Psoas muscle (tissue), 8 donors: ENCODE results near the gene LHPP. TPM values are rescaled to one million over a fixed set of nuclear protein-coding genes. Genes with fewer than 3 reads are reported as not detected.

Experiments used
- ATAC-seq, 4 donors: fragments of 200-7000 bp; cut with Tn5 transposase; one replicate each; pipeline ENCODE4 v1.9.1; 2020; ENCODE audit warnings: moderate library complexity in 3 of 4, mild to moderate bottlenecking in 2 of 4
- DNase-seq, 2 donors: peaks; one replicate each; pipeline ENCODE4 v3.0.0-alpha.2; 2020
- H3K27ac ChIP-seq: fragments of 200-600 bp; one replicate; pipeline ENCODE4 v1.8.0; 2022
- H3K27me3 ChIP-seq, 3 donors: fragments of 200-600 bp in 1 of 3; one replicate each; pipeline versions ENCODE4 v1.6.1 to v1.8.0; 2013 to 2022; ENCODE audit warnings: low read length in 2 of 3, mild to moderate bottlenecking in 2 of 3, moderate library complexity in 1 of 3; ENCODE audit not compliant: insufficient read depth in 3 of 3
- H3K36me3 ChIP-seq, 2 donors: fragments of 200-600 bp in 1 of 2; one replicate each; pipeline versions ENCODE4 v1.6.1 to v1.8.0; 2013 to 2022; ENCODE audit warnings: low read depth in 1 of 2, mild to moderate bottlenecking in 1 of 2, moderate library complexity in 1 of 2; ENCODE audit not compliant: insufficient read depth in 1 of 2
- H3K4me1 ChIP-seq: fragments of 200-600 bp; one replicate; pipeline ENCODE4 v1.8.0; 2022
- H3K4me3 ChIP-seq: fragments of 200-600 bp; one replicate; pipeline ENCODE4 v1.8.0; 2022; ENCODE audit warnings: mild to moderate bottlenecking
- H3K9me3 ChIP-seq: fragments of 200-600 bp; one replicate; pipeline ENCODE4 v1.8.0; 2022
- WGBS, 3 donors: extraction: QIAGEN DNeasy Blood & Tissue Kit; methylation state at CpG; one replicate each; pipeline versions ENCODE4 v1.1.6 to v1.1.7; 2013; 5-methylcytosine and 5-hydroxymethylcytosine counted together
- intact Hi-C, 2 donors: fragments of 100-400 bp; cut with DNase I; formaldehyde crosslinking; loops; one replicate each; pipeline versions ENCODE4 v1.11.0 to v1.14.2; 2022
- polyA plus RNA-seq, 3 donors: library from polyadenylated mRNA; stranded (reverse); fragments of 200-250 nt; gene quantifications; one replicate each; pipeline ENCODE4 v1.2.3, GENCODE V29; 2013
- total RNA-seq, 4 donors: library from RNA; stranded (reverse); fragmentation: NEBNext Ultra II Directional in 2 of 4; extraction: Animal tissue kit (Norgen Biotek cat#: 25700) in 2 of 4; gene quantifications; one replicate each; pipeline versions ENCODE4 v1.2.1 to v1.2.4, GENCODE V29; 2021 to 2023
- TF ChIP-seq, protein P1 (sequence below): fragments of 200-600 bp; IDR thresholded peaks from one replicate; pipeline ENCODE4 v1.8.0; 2022; ENCODE audit warnings: antibody characterized with exemption
- donor health status: healthy with polysubstance abuse.
- donor health status: DM: no; HTN: no; CAD: no; lungs with moderate emphysema.
- donor health status: Bipolar disorder and iron deficiency.
- donor health status: healthy.
- donor health status: DM: yes; HTN: yes; CAD: no.
- donor health status: DM: no; HTN: no; CAD: no.
- donor health status: DM: no; HTN: no; CAD: no.
- donor health status: DM: yes; HTN: yes; CAD: no.

Gene LHPP
- total and polyA plus RNA-seq, 7 donors, result 4.7 to 12.8 (median 6.1) TPM

GRCh38 chr10:124570646-124571045 is 109.0 kb downstream of the LHPP start:
- H3K27ac ChIP-seq, result no peak overlapping the region
- peaks cover 8% of the 10 kb centered on the region for H3K4me1 ChIP-seq
- no peaks in the 10 kb centered on the region for H3K27me3 ChIP-seq
- no peak overlapping the region for H3K4me3 ChIP-seq
- no peaks in the 10 kb centered on the region for H3K36me3 ChIP-seq
- DNase-seq (no peak), ATAC-seq (no peak)
- no peaks in the 10 kb centered on the region for H3K9me3 ChIP-seq
- TF ChIP-seq, protein P1, sequence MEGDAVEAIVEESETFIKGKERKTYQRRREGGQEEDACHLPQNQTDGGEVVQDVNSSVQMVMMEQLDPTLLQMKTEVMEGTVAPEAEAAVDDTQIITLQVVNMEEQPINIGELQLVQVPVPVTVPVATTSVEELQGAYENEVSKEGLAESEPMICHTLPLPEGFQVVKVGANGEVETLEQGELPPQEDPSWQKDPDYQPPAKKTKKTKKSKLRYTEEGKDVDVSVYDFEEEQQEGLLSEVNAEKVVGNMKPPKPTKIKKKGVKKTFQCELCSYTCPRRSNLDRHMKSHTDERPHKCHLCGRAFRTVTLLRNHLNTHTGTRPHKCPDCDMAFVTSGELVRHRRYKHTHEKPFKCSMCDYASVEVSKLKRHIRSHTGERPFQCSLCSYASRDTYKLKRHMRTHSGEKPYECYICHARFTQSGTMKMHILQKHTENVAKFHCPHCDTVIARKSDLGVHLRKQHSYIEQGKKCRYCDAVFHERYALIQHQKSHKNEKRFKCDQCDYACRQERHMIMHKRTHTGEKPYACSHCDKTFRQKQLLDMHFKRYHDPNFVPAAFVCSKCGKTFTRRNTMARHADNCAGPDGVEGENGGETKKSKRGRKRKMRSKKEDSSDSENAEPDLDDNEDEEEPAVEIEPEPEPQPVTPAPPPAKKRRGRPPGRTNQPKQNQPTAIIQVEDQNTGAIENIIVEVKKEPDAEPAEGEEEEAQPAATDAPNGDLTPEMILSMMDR, result no peak
- intact Hi-C loops, result no loop called here
- WGBS, 3 donors, result 82 to 87% (median 84%) methylated on average over 9 of the region's 9 CpGs

GRCh38 chr10:124572751-124573150 is 111.1 kb downstream of the LHPP start:
- ATAC-seq (no peak), DNase-seq (no peak)
- Histone ChIP-seq H3K9me3 (no peaks in the 10 kb centered on the region), H3K4me3 (no peak overlapping the region), H3K36me3 (no peaks in the 10 kb centered on the region), H3K27me3 (no peaks in the 10 kb centered on the region), H3K27ac (no peak overlapping the region), H3K4me1 (no peaks in the 10 kb centered on the region)
- intact Hi-C loops, result no loop called here
- TF ChIP-seq, protein P1, result no peak
- WGBS, 3 donors, result 83 to 88% (median 85%) methylated on average over 11 of the region's 11 CpGs

DNA sequence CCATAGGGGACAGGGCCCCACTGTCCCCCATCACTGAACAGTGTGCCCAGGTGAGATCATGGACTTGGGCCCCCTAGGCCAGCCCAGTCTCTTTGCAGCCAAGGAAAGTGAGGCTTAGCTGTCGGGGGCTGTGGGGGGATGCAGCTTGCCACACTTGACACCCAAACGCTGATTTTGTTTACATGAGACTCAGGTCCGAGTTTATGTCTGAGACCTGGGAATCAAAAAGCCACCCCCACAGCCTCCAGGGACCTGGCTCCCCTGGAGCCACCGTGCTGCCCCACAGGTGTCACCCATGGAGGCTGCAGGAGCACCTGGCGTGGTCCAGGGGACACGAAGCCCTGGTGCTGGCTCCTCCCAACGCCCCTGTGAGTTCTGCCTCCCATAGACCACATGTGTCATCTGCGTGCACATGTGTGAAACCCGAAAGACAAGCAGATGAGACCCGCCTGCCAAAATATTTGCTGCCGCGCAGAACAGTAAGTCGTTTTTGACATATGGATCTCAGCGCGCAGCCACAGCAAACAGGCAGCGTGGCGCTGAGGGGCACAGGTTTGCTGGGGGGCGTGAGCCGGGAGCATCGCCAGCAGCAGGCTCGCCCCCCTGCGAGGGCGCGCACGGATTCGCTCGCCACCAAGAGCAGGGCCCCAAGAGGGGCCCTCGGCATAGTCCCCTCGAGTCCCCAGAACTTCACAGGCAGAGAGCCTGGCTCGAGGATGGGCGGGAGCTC is 112.3 kb downstream of the LHPP start:
- intact Hi-C loops, result no loop called here
- 85 to 91% (median 87%) methylated on average over 31 of the region's 31 CpGs for WGBS, 3 donors
- DNase-seq (no peak), ATAC-seq (no peak)
- no peaks in the 10 kb centered on the region for H3K36me3 ChIP-seq
- H3K9me3 ChIP-seq, result no peaks in the 10 kb centered on the region
- no peak overlapping the region for H3K27ac ChIP-seq
- no peaks in the 10 kb centered on the region for H3K4me1 ChIP-seq
- H3K27me3 ChIP-seq, result no peaks in the 10 kb centered on the region
- H3K4me3 ChIP-seq, result no peak overlapping the region
- TF ChIP-seq, protein P1, result no peak

DNA sequence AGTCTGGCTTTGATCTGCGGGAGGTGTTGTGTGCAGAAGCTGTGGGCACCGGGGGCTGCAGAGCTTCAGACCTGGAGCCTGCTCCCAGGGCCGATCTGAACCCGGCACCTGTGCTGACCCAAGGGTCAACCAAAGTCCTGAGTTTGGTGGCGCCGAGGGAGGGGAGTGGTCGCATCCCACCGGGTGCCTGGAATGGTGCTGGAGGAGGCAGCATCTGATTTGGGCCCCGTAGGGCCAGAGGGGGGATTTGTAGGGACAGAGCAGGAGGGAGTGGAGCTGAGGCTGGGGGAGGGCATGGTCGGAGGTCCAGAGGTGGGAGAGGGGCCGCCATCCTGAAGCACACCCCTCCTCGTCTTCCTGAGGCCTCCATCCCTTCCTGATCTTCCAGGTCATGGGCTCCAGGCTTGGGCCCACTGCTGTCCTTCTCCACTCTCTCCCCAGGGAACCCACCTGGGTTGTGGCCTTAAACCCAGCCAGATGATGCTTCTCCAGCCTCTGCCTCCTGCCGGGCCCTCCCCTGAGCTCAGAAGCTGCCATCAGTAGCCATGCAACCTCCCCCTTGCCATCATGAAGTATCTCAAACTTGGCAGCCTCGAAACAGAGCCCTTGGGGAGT is 112.9 kb downstream of the LHPP start:
- TF ChIP-seq, protein P1, result no peak
- no peaks in the 10 kb centered on the region for H3K9me3 ChIP-seq
- no peaks in the 10 kb centered on the region for H3K36me3 ChIP-seq
- H3K4me1 ChIP-seq, result no peaks in the 10 kb centered on the region
- intact Hi-C loops, result no loop called here
- no peak for DNase-seq
- no peak overlapping the region for H3K27ac ChIP-seq
- ATAC-seq, result no peak
- 90 to 96% (median 95%) methylated on average over 12 to 14 of the region's 14 CpGs for WGBS, 3 donors
- no peak overlapping the region for H3K4me3 ChIP-seq
- no peaks in the 10 kb centered on the region for H3K27me3 ChIP-seq
